GM12865 (cell line): ENCODE measurements around the gene CBLN2.
A peak's percentile ranks its signal among the peaks of the same experiment; 100 is the strongest.

Experiments used
- DNase-seq: peaks from one replicate; pipeline ENCODE4 v3.0.0; 2010; ENCODE audit warnings: low read depth
- H3K4me3 ChIP-seq: 2 replicates; pipeline ENCODE4 v1.5.1; 2011; ENCODE audit warnings: mild to moderate bottlenecking, low read depth, low read length, control low read depth
- TF ChIP-seq, protein P1 (sequence below): IDR thresholded peaks from 2 replicates; pipeline ENCODE4 v1.5.1; 2011; ENCODE audit warnings: low read length, control low read depth, low read depth, inconsistent platforms; ENCODE audit not compliant: insufficient read depth; ENCODE audit errors: missing control alignments

Gene CBLN2

DNA sequence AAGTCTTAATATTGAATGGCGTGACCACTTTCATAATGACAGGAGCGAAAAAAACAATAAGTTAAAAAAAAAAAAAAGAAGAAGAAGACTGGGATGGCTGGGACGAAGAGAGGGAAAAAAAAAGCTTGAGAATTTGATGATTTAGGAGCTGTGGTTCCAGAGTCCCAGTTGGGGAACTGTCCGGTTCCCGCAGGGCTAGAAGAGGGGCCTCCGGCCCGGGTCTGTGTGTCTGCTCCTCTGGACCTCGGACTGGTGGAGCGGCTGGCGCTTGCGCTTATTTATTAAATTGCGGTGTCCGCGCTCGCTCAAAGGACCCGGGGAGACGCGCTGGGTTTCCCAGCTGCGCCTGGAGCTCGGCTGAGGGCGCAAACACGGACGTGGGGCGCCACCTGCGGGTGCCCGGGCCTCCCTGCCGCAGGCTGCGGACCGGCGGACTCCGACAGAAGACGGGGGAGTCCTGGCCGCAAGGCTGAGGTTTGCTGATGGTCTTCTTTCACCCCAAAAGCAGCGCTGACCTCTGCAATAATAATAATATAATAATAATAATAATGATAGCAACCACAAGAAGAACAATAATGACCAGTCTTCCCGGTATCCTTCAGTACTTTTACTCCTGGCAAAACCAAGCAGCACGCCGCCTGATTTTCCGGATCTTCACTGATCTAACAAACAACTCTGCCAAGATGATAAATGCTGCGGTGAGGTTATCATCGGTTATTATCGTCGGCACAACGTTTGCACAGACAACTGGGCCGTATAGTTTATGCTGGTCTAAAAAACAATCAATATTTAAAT is at the start of gene CBLN2:
Gene CBLN2 (minus strand): TSS at position 251 of the 795 bp plus-strand sequence. CDS start 2,182 bp downstream, outside the sequence.
- no peak within 1 kb of the TSS for H3K4me3 ChIP-seq
- TF ChIP-seq, protein P1, sequence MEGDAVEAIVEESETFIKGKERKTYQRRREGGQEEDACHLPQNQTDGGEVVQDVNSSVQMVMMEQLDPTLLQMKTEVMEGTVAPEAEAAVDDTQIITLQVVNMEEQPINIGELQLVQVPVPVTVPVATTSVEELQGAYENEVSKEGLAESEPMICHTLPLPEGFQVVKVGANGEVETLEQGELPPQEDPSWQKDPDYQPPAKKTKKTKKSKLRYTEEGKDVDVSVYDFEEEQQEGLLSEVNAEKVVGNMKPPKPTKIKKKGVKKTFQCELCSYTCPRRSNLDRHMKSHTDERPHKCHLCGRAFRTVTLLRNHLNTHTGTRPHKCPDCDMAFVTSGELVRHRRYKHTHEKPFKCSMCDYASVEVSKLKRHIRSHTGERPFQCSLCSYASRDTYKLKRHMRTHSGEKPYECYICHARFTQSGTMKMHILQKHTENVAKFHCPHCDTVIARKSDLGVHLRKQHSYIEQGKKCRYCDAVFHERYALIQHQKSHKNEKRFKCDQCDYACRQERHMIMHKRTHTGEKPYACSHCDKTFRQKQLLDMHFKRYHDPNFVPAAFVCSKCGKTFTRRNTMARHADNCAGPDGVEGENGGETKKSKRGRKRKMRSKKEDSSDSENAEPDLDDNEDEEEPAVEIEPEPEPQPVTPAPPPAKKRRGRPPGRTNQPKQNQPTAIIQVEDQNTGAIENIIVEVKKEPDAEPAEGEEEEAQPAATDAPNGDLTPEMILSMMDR: peak; percentile 67
- DNase-seq: peak; percentile 66

DNA sequence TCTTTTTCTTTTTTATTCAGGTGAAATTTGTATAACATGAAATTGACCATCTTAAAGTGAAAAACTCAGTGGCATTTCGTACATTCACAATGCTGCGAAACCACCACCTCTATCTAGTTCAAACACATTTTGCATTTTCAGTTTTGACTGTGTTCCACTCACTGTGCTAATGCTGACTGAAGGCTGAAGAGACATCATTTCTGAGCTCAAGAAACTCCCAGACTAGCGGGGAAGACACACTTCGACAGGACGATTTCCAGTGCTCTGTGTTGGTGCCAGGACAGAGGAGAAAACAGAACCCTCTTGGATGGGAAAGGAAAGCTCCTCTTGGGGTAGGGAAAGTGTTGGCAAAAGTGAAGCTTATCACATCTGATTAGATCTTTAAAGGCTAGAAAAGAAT is 44.2 kb upstream of the CBLN2 start:
- TF ChIP-seq, protein P1: no peak
- H3K4me3 ChIP-seq: no peak overlapping the region
- no peak for DNase-seq

DNA sequence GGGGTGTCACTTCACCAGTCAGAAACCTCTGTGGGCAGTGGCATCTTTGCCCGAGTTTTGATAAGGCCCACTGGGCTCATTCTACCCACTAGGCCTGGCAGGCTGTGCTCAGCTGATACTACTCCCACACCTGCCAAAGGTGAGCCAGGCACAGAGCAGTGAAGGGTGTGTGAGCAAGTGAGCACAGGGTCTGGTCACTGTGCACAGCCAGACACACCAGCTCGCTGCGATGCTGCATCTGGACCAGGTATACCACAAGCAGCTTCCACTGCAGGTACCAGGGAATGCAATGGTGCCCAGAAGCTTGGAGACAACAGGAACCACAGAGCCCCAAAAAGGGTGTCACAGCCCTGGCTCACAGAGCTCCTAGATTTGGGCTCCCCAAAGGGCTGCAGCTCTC is 40.6 kb upstream of the CBLN2 start:
- H3K4me3 ChIP-seq: no peak overlapping the region
- TF ChIP-seq, protein P1: no peak
- DNase-seq: no peak

DNA sequence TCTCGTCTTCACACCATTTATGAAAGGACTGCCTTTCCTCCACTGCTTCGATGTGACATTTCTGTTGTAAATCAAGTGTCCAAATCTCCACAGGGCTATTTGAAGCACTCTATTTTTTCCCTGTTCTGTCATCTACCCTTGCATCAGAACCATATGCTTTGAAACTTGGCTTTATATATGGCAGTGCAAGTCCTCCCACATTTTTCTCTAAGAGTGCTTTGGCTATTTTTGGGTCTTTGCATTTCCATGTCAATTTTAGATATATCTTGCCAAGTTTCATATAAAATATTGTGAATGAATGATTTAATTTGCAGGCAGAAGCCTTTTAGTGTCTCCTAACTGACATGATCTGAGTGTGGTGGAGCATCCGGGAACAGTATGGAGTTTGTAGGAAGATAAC is 37.8 kb upstream of the CBLN2 start:
- DNase-seq: no peak
- TF ChIP-seq, protein P1: no peak
- no peak overlapping the region for H3K4me3 ChIP-seq

DNA sequence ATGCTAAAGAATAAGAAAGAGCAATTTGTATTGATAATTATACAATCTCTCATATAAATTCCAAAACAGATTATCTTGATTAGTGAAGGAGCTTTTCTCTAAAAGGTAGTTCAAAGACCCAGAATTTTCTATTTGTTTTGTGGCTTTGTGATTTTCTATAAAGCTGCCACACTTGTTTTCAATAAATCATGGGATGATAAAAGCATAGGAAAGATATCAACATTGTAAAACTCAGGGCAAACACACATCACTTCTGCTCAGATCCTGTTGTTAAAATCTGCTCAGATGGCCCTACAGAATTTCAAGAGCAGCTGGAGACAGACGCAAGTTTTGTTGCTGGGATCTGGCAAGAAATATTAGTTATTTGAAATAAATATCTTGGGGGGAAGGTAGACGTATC is 28.8 kb upstream of the CBLN2 start:
- no peak for DNase-seq
- H3K4me3 ChIP-seq: no peak overlapping the region
- TF ChIP-seq, protein P1: no peak

DNA sequence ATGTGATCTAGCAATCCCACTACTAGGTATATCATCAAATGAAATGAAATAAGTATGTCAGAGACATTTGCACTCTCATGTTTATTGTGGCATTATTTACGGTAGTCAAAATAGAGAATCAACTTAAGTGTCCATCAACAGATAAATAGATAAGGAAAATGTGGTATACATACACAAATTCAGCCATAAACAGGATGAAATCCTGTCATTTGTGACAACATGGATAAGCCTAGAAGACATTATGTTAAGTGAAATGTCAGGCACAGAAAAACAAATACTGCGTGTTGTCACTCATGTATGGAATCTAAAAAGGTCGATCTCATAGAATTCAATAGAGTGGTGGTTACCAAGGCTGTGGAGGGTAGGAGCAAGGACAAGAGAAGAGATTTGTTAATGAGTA is 22.1 kb upstream of the CBLN2 start:
- DNase-seq: no peak
- TF ChIP-seq, protein P1: no peak
- H3K4me3 ChIP-seq: no peak overlapping the region

DNA sequence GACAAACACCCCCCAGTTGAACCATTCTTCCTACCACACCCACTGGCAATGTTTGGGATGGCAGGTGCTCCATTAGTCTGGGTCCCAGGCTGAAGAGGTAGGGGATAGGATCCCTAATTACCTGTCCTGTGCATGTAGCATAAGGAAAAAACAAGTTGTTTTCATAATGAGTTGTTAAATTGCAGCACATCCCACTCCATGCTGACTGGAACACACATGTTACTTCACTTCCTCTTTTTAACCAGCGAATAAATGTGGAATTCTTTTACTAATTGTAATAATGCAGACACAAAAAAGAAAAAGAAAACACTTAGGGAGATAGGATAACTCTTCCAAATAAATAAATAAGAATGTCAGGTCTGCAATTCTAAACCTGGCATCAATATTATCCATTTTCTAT is 11.8 kb upstream of the CBLN2 start:
- no peak overlapping the region for H3K4me3 ChIP-seq
- no peak for DNase-seq
- TF ChIP-seq, protein P1: no peak
